ENCODE results near the gene DPP3. TPM values are rescaled to one million over a fixed set of nuclear protein-coding genes. Genes with fewer than 3 reads are reported as not detected.
"Not testable (repeated sequence)": the region's sequence is repeated elsewhere in the genome, so short reads cannot be mapped to it uniquely, and the experiment has no call there.

DPP3 gene
- total RNA-seq, 1 experiment from 2014 or later = 84.0 TPM

GRCh38 chr11:66464116-66464515 lies 16.1 kb upstream of the DPP3 start:
- DNase-seq (ENCODE audit: low read depth) = not testable (repeated sequence)

DNA sequence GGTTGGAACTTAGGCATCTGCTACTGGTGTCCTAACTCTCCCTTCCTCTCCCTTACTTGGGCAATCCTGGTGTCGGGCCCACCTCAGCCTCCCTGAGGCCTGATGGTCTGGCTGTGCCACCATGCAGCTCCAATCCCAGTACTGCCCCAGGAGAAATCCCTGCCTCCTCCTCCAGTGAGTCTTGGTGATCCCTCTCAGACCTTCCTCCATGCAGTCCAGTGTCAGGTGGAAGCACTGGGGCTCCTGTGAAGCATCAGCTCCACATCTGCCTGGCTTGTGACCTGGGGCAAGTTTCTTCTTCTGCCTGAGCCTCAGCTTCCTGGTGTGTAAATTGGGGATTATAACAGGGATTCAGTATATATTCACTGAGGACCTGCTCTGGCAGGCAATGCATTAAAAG lies 15.3 kb upstream of the DPP3 start:
- DNase-seq (ENCODE audit: low read depth) = no peak

- DNase-seq (ENCODE audit: low read depth) = no peak
These were observed 14.6 kb upstream of the DPP3 start for GRCh38 chr11:66465373-66466224.

GRCh38 chr11:66466225-66467033 lies 13.8 kb upstream of the DPP3 start, which contains the start of gene PELI3:
Gene PELI3 (plus strand): TSS chr11:66466905. CDS start chr11:66468129, 1,224 bp downstream.
- DNase-seq (ENCODE audit: low read depth) = peak; percentile 90

DNA sequence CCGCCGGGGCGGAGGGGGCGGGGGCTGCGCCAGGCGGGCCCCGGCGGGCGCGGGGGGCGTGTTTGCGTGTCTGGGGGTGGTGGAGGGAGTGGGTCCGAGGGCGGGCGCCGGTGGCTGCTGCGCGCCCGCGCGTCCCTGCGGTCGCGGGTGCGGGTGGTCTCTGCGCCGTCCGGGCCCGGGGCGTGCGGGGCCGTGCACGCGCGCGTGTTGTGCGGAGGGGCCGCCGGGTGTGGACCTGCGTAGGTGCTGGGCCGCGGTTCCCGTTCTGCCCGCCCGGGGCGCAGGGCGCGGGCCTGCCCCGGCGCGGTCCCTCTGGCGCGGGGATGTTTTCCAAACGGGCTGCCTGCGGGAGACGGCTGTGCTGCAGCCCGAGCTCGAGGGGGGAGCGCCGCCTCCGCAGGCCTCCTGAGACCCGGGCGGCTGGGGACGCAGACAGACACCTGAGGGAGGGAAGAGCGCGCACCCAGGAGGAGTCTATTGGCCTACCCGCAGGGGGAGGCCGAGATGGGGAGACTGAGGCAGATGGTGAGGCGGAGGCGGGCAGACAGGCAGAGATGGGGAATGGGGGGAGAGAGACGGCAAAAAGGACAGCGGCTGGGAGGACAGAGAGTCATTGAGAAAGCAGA lies 13.1 kb upstream of the DPP3 start:
- peak; percentile 21 for DNase-seq (ENCODE audit: low read depth)

- DNase-seq (ENCODE audit: low read depth) = peak; percentile 54
These were observed 12.5 kb upstream of the DPP3 start for GRCh38 chr11:66467756-66468155.

DNA sequence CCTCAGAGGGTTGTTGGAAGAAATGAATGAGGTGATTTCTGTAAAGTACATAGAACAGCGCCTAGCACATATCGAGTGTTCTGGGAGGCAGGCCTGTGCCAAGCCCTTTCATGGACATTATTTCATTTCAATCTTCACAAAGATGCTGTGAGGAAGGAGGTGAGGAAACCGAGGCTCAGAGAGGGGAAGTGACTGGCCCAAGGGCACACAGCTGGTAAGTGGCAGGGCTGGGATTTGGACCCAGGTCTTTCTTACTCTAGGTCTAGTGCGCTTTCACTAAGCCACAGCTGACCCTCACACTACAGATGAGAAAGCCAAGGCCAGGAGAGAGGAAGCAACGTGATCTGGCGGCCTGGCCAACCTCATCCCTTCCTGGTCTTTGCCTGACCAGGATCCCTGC lies 11.5 kb upstream of the DPP3 start:
- DNase-seq (ENCODE audit: low read depth) = no peak

- no peak for DNase-seq (ENCODE audit: low read depth)
These were observed 10.8 kb upstream of the DPP3 start for GRCh38 chr11:66469441-66469840.

DNA sequence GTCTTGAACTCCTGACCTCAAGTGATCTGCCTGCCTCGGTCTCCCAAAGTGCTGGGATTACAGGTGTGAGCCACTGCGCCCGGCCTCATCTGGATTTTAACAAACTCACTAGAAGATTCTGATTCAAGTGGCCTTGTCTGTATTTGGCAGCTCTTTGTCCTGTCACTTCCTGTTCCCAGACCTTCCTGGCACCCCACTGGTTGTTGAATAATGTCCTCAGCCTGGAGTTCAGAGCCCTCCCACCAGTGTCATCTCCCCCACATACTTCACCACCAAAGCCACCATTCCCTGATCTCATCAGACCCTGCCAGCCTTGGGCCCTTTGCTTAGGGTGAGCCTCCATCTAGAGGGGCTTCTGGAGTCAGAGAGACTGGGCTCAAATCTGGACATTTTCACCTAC lies 10.2 kb upstream of the DPP3 start:
- DNase-seq (ENCODE audit: low read depth) = peak; percentile 22

DNA sequence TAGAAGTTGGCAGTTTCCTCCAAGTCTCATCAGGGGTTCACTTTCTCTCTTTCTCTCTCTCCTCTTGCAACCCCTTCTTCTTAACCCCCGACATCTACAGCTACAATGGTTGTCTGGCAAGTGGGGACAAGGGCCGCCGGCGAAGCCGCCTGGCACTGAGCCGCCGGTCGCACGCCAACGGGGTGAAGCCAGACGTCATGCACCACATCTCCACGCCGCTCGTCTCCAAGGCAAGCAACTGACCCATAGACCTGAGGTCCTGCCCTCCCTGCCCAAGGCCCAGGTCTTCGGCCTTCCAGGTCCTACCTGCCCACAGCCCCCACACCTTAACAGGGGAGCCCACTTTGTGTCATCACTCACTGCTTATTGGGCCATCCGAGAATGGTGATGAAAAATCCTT lies 9.1 kb upstream of the DPP3 start:
- no peak for DNase-seq (ENCODE audit: low read depth)

DNA sequence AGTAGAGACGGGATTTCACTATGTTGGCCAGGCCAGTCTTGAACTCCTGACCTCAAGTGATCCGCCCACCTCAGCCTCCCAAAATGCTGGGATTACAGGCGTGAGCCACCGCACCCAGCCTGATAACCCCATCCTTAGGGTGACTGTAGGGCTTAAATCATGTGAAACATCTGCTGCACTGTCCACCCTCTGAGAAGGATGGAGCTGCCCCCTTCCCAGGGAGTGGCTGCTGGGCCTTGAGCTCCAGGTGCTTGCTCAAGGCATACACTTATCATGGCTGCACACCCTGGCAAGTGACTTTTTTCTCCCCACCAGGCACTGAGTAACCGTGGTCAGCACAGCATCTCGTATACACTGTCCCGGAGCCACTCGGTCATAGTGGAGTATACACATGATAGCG lies 8.2 kb upstream of the DPP3 start:
- no peak for DNase-seq (ENCODE audit: low read depth)

DNA sequence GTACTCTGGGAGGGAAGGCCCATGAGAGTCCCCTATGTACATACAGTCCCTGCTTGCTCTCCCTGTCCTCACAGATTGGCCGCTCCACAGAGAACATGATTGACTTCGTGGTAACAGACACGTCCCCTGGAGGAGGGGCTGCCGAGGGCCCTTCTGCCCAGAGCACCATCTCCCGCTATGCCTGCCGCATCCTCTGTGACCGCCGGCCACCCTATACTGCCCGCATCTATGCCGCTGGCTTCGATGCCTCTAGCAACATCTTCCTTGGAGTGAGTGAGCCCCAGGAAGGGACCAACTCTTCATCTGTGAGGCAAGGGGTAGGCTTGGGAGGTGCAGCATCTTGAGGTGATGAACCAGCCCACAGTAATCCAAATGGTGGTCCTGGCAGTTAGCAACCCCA lies 7.1 kb upstream of the DPP3 start:
- DNase-seq (ENCODE audit: low read depth) = no peak

GRCh38 chr11:66473608-66474515 lies 6.4 kb upstream of the DPP3 start:
- DNase-seq (ENCODE audit: low read depth) = no peak

- DNase-seq (ENCODE audit: low read depth) = no peak
These were observed 4.7 kb upstream of the DPP3 start for GRCh38 chr11:66475349-66476172.

- no peak for DNase-seq (ENCODE audit: low read depth)
These were observed 3.9 kb upstream of the DPP3 start for GRCh38 chr11:66476173-66476840.

DNA sequence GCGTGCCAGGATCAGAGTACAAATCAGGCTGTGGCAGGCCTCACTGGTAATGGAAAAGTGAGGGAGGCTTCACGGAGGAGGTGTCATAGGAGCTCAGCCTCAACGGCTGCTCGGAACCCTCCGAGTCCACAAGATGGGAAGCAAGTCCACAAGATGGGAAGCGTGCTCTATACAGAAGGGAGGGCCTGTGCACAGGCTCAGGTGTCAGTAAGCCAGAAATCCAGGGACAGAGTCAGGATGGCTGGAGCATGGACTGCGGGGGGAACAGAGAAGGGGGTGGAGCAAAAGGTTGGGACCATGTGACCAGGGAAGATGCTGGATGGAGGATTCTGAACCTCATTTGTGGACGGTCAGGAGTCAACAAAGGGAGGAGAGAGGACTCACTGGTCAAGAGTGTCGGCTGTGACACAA lies 3.4 kb upstream of the DPP3 start:
- no peak for DNase-seq (ENCODE audit: low read depth)

- no peak for DNase-seq (ENCODE audit: low read depth)
These were observed 2.7 kb upstream of the DPP3 start for GRCh38 chr11:66477263-66478201.

GRCh38 chr11:66478729-66479393 lies 1.4 kb upstream of the DPP3 start:
- peak; percentile 30 for DNase-seq (ENCODE audit: low read depth)
